ENCODE data around the gene TNRC18.
"Not testable (repeated sequence)": the region's sequence is repeated elsewhere in the genome, so short reads cannot be mapped to it uniquely, and the experiment has no call there.

The TNRC18 gene

DNA sequence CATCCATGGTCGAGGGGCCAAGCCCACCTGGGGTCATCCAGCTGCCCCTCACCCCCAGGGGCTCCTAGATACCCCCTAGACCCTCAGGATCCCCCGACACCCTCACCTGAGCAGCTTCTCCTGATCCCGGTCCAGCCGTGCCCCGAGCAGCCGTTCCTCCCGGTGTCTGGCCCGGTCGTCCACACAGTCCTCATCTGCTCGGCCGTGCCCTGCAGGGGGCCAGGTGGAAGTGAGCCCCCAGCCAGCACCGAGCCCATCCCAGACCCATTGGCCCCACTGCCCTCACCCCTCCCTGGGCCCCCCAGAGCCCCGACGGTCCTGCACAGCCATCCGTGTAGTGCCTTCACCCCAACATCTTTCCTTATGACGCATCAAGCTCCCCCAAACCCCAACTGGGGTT lies 45.8 kb downstream of the TNRC18 start:
- H3K27ac ChIP-seq (ENCODE audit: insufficient read depth, low read depth, low read length, poor library complexity, severe bottlenecking), result no peak overlapping the region
- no peak overlapping the region for H3K4me3 ChIP-seq (ENCODE audit: insufficient read depth, low read depth, low read length)
- 93% methylated on average over 16 of the region's 16 CpGs for WGBS, 2 experiments
- H3K4me1 ChIP-seq (ENCODE audit: control insufficient read depth, insufficient read depth, low read length), result peaks cover 11% of the 10 kb centered on the region
- no peaks in the 10 kb centered on the region for H3K27me3 ChIP-seq (ENCODE audit: control insufficient read depth, insufficient read depth, low read length, poor library complexity, severe bottlenecking)
- no peaks in the 10 kb centered on the region for H3K9me3 ChIP-seq (ENCODE audit: control insufficient read depth, low read length)
- H3K36me3 ChIP-seq (ENCODE audit: control insufficient read depth, insufficient read depth, low read length), result peaks cover 4% of the 10 kb centered on the region

DNA sequence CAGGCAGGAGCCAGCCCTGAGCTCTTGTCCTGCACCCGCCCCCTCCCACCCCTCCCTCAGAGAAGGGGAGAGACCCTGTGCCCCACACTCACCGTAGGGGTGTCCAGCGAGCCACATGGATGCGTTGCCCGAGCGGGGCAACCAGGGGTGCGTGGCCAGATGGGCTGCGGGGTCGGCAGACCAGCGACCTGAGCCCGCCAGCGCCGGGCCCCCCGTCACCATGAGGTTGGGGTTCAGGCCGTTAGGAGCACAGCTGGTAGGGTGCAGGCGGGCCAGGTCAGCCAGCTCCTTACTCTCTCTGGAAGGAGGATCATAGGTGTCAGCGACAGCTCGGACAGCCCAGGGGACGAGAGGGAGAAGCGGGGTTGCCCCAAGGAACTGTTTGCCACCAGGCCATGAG lies 46.4 kb downstream of the TNRC18 start:
- H3K9me3 ChIP-seq (ENCODE audit: control insufficient read depth, low read length), result no peaks in the 10 kb centered on the region
- H3K4me1 ChIP-seq (ENCODE audit: control insufficient read depth, insufficient read depth, low read length), result peaks cover 5% of the 10 kb centered on the region
- H3K36me3 ChIP-seq (ENCODE audit: control insufficient read depth, insufficient read depth, low read length), result peaks cover 4% of the 10 kb centered on the region
- no peak overlapping the region for H3K27ac ChIP-seq (ENCODE audit: insufficient read depth, low read depth, low read length, poor library complexity, severe bottlenecking)
- H3K4me3 ChIP-seq (ENCODE audit: insufficient read depth, low read depth, low read length), result no peak overlapping the region
- WGBS, 2 experiments, result 95 to 97% methylated on average over 20 of the region's 20 CpGs
- H3K27me3 ChIP-seq (ENCODE audit: control insufficient read depth, insufficient read depth, low read length, poor library complexity, severe bottlenecking), result no peaks in the 10 kb centered on the region

DNA sequence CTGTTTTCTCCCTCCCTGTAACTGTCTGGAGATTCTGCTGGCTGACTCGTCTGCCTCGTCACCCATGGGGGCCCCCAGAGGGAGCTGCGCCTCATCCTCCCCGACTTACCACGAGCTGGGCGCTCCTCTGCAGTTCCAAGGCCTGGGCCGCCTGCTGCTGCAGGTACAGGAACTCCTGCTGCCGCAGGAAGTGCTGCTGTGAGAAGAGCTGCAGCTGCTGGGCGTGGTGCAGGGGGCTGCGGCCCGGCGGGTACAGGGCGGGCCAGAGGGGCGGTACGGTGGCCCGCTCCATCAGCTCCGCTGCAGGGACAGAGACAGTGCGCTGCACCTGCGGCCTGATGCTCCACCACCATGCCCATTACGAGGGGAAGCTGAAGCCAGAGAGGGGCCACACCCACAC lies 47.7 kb downstream of the TNRC18 start:
- WGBS, 2 experiments, result 93% methylated on average over 20 of the region's 20 CpGs
- Histone ChIP-seq H3K27me3 (ENCODE audit: control insufficient read depth, insufficient read depth, low read length, poor library complexity, severe bottlenecking) (no peaks in the 10 kb centered on the region), H3K36me3 (ENCODE audit: control insufficient read depth, insufficient read depth, low read length) (peaks cover 9% of the 10 kb centered on the region), H3K4me3 (ENCODE audit: insufficient read depth, low read depth, low read length) (no peak overlapping the region), H3K4me1 (ENCODE audit: control insufficient read depth, insufficient read depth, low read length) (no peaks in the 10 kb centered on the region), H3K9me3 (ENCODE audit: control insufficient read depth, low read length) (no peaks in the 10 kb centered on the region), H3K27ac (ENCODE audit: insufficient read depth, low read depth, low read length, poor library complexity, severe bottlenecking) (no peak overlapping the region)

DNA sequence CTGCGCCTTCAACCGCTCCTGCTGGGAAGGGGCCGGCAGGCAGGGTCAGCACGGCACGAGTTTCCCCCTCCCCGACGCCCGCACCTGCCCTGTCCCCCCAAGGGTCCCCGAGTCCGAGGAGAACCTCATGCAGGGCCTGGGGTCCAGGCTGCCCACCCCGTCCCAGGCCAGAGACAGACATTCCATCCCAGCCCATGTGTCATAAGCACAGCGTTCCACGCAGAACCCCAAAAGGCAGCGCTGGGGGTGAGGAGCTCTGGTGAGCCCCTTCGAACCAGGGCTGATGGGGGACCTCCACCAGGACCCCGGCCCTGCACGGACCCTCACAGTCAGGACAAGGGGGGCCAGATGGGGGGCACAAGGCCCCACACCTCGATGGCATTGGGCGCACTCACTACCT lies 49.2 kb downstream of the TNRC18 start:
- Histone ChIP-seq H3K27me3 (ENCODE audit: control insufficient read depth, insufficient read depth, low read length, poor library complexity, severe bottlenecking) (no peaks in the 10 kb centered on the region), H3K4me3 (ENCODE audit: insufficient read depth, low read depth, low read length) (no peak overlapping the region), H3K27ac (ENCODE audit: insufficient read depth, low read depth, low read length, poor library complexity, severe bottlenecking) (no peak overlapping the region), H3K36me3 (ENCODE audit: control insufficient read depth, insufficient read depth, low read length) (peaks cover 16% of the 10 kb centered on the region), H3K4me1 (ENCODE audit: control insufficient read depth, insufficient read depth, low read length) (no peaks in the 10 kb centered on the region), H3K9me3 (ENCODE audit: control insufficient read depth, low read length) (no peaks in the 10 kb centered on the region)
- 94 to 98% methylated on average over 19 of the region's 19 CpGs for WGBS, 2 experiments

DNA sequence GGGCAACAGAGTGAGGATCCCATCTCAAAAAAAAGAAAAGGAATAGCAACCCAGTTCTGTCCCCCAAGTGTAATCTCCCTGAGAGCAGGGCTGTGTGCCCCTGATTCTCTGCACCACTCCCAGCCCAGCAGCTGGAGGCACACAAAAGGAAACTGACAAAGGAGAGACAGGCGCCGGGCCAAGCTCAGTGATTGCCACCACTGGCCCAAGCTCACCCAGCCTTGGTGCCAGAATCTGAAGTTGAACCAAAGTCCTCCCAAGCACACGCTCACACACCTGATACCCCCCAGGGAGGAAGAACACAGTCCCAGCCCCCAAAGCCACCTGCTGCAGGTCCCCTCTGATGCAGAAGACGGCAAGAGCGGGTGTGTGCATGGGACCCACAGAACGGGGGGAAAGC lies 50.3 kb downstream of the TNRC18 start:
- no peak overlapping the region for H3K4me3 ChIP-seq (ENCODE audit: insufficient read depth, low read depth, low read length)
- H3K36me3 ChIP-seq (ENCODE audit: control insufficient read depth, insufficient read depth, low read length), result peaks cover 16% of the 10 kb centered on the region
- H3K9me3 ChIP-seq (ENCODE audit: control insufficient read depth, low read length), result no peaks in the 10 kb centered on the region
- no peaks in the 10 kb centered on the region for H3K27me3 ChIP-seq (ENCODE audit: control insufficient read depth, insufficient read depth, low read length, poor library complexity, severe bottlenecking)
- WGBS, 2 experiments, result 96 to 97% methylated on average over 6 of the region's 6 CpGs
- H3K27ac ChIP-seq (ENCODE audit: insufficient read depth, low read depth, low read length, poor library complexity, severe bottlenecking), result no peak overlapping the region
- H3K4me1 ChIP-seq (ENCODE audit: control insufficient read depth, insufficient read depth, low read length), result no peaks in the 10 kb centered on the region

DNA sequence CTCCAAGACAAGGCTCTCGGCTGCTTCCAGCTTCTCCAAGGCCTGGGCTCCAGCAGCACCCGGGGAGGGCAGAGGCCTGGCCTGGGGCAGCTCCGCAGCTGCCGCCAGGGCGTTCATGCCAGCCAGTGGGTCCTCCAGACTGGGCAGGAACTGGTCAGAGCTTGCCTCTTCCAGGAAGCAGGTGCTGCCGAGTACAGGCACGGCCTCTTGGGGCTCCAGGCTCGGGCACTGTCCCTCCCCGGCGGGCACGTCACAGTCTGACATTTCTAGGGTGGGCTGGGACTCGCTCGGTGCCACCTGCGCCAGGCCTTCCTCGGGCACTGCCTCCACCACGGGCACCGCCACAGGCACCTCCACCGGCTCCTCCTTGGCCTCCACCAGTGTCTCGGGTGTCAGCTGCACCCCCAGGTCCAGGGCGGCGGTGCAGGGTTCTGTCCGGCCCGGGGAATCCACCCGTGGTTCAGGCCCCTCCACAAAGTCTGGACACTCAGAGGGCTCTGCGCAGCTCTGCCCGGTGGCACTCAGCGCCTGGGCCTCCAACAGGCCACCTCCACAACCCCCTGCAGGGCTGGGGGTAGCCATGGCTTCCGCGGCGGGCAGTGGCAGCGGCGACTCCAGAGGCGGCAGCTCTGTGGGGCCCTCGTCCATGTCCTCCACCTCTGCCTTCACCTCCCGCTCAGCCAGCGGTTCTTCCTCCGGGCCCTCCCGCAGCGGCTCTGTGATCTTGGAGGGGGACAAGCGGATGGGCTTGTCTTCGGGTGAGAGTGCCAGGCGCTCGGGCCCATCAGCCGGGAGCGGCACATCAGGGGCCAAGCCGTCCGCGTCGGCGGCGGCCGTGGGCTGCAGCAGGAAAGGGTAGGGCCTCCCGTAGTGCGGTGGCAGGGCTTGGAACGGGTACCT lies 52.9 kb downstream of the TNRC18 start:
- no peak overlapping the region for H3K4me3 ChIP-seq (ENCODE audit: insufficient read depth, low read depth, low read length)
- H3K9me3 ChIP-seq (ENCODE audit: control insufficient read depth, low read length), result no peaks in the 10 kb centered on the region
- no peaks in the 10 kb centered on the region for H3K4me1 ChIP-seq (ENCODE audit: control insufficient read depth, insufficient read depth, low read length)
- 95 to 96% methylated on average over 55 of the region's 55 CpGs for WGBS, 2 experiments
- no peaks in the 10 kb centered on the region for H3K27me3 ChIP-seq (ENCODE audit: control insufficient read depth, insufficient read depth, low read length, poor library complexity, severe bottlenecking)
- no peak overlapping the region for H3K27ac ChIP-seq (ENCODE audit: insufficient read depth, low read depth, low read length, poor library complexity, severe bottlenecking)
- peaks cover 16% of the 10 kb centered on the region for H3K36me3 ChIP-seq (ENCODE audit: control insufficient read depth, insufficient read depth, low read length)

DNA sequence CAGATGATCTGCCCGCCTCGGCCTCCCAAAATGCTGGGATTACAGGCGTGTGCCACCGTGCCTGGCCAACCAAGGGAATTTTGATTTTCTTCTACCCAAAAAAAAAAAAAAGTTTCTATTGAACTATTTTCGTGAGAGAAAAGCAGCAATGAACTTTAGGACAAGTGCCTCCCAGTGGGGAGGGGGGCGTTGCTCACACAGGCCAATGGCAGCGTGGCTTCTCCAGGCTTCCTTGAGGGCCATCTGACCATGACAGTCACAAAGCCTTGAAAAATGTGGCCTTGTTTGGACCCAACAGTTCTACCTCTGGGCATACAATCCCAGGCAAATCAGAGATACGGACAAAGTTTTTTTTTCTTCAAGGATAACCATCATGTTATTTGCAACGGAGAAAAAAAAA lies 56.0 kb downstream of the TNRC18 start:
- 90 to 93% methylated on average over 9 of the region's 9 CpGs for WGBS, 2 experiments
- Histone ChIP-seq H3K4me3 (ENCODE audit: insufficient read depth, low read depth, low read length) (no peak overlapping the region), H3K36me3 (ENCODE audit: control insufficient read depth, insufficient read depth, low read length) (peaks cover 16% of the 10 kb centered on the region), H3K9me3 (ENCODE audit: control insufficient read depth, low read length) (no peaks in the 10 kb centered on the region), H3K4me1 (ENCODE audit: control insufficient read depth, insufficient read depth, low read length) (no peaks in the 10 kb centered on the region), H3K27ac (ENCODE audit: insufficient read depth, low read depth, low read length, poor library complexity, severe bottlenecking) (no peak overlapping the region), H3K27me3 (ENCODE audit: control insufficient read depth, insufficient read depth, low read length, poor library complexity, severe bottlenecking) (no peaks in the 10 kb centered on the region)

DNA sequence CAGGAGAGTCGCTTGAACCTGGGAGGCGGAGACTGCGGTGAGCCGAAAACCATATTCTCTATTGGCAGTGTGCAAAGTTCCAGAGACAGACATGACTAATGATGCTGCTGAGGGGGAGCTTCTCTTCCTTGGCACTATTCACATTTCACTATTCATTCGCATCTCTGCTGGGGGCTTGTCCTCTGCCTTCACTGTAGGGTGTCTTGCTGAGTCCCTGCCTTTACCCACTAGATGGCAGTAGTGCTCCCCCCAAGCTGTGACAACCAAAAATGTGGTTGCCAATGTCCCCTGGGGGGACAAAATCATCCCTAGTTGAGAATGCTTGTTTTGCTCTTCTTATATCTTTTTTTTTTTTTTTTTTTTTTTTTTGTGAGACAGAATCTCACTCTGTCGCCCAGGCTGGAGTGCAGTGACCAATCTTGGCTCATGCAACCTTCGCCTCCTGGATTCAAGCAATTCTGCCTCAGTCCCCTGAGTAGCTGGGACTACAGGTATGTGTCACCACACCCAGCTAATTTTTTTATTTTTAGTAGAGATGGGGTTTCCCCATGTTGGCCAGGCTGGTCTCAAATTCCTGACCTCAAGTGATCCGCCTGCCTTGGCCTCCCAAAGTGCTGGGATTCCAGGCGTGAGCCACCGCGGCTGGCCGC lies 57.5 kb downstream of the TNRC18 start:
- not testable (repeated sequence) for H3K4me3 ChIP-seq (ENCODE audit: insufficient read depth, low read depth, low read length); H3K9me3 ChIP-seq (ENCODE audit: control insufficient read depth, low read length); H3K27me3 ChIP-seq (ENCODE audit: control insufficient read depth, insufficient read depth, low read length, poor library complexity, severe bottlenecking); H3K4me1 ChIP-seq (ENCODE audit: control insufficient read depth, insufficient read depth, low read length); H3K27ac ChIP-seq (ENCODE audit: insufficient read depth, low read depth, low read length, poor library complexity, severe bottlenecking)
- H3K36me3 ChIP-seq (ENCODE audit: control insufficient read depth, insufficient read depth, low read length), result peaks cover 19% of the 10 kb centered on the region
- WGBS, 2 experiments, result 79 to 82% methylated on average over 12 of the region's 12 CpGs

DNA sequence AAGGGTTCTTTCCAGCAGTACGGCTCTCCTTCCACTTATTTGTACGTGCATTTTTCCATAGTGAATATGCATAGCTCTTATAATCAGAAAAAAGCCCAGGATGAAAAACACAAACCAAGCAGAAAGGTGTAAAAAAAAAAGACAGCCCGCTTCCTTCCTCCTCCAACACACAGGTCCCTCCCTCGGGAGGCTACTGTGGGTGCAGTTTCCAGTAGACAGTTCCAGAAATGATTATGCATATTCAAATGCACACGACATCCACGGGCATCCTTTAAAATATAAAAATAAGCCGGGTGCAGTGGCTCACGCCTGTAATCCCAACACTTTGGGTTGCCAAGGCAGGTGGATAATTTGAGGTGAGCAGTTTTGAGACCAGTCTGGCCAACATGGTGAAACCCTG lies 59.9 kb downstream of the TNRC18 start:
- WGBS, 2 experiments, result 89 to 96% methylated on average over 8 of the region's 8 CpGs
- Histone ChIP-seq H3K9me3 (ENCODE audit: control insufficient read depth, low read length) (no peaks in the 10 kb centered on the region), H3K27ac (ENCODE audit: insufficient read depth, low read depth, low read length, poor library complexity, severe bottlenecking) (no peak overlapping the region), H3K27me3 (ENCODE audit: control insufficient read depth, insufficient read depth, low read length, poor library complexity, severe bottlenecking) (no peaks in the 10 kb centered on the region), H3K4me3 (ENCODE audit: insufficient read depth, low read depth, low read length) (no peak overlapping the region), H3K4me1 (ENCODE audit: control insufficient read depth, insufficient read depth, low read length) (no peaks in the 10 kb centered on the region), H3K36me3 (ENCODE audit: control insufficient read depth, insufficient read depth, low read length) (peaks cover 25% of the 10 kb centered on the region)

DNA sequence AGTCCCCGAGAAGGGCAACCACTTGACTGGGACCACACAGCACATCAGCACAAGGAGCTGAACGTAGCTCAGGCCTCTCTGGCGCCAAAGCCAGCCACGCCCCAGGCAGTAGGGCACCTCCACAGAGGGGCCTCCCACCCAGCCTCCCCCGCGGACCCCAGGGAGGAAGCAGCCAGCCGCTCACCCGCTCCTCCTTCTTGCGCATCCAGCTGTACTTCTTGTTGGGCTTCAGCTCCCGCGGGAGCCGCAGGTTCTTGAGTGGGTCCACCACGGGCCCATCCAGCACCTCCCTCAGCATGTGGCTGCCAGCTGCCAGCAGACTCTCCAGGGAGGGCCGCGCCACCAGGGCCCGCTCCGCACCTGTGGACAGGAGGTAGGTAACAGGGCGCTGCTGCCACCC lies 61.2 kb downstream of the TNRC18 start:
- Histone ChIP-seq H3K27me3 (ENCODE audit: control insufficient read depth, insufficient read depth, low read length, poor library complexity, severe bottlenecking) (no peaks in the 10 kb centered on the region), H3K36me3 (ENCODE audit: control insufficient read depth, insufficient read depth, low read length) (peaks cover 30% of the 10 kb centered on the region), H3K4me1 (ENCODE audit: control insufficient read depth, insufficient read depth, low read length) (no peaks in the 10 kb centered on the region), H3K4me3 (ENCODE audit: insufficient read depth, low read depth, low read length) (no peak overlapping the region), H3K9me3 (ENCODE audit: control insufficient read depth, low read length) (no peaks in the 10 kb centered on the region), H3K27ac (ENCODE audit: insufficient read depth, low read depth, low read length, poor library complexity, severe bottlenecking) (no peak overlapping the region)
- WGBS, 2 experiments, result 96 to 98% methylated on average over 18 of the region's 18 CpGs
